Gastrocnemius medialis (tissue), 4 donors: ENCODE results near the gene PFKFB2. TPM values are rescaled to one million over a fixed set of nuclear protein-coding genes. Genes with fewer than 3 reads are reported as not detected.

ENCODE experiments used
- ATAC-seq, 2 donors: fragments of 150-250 bp; one replicate each; pipeline ENCODE4 v1.9.1; 2016
- DNase-seq, 2 donors: peaks; one replicate each; pipeline ENCODE4 v3.0.0-alpha.2; 2019
- H3K27ac ChIP-seq, 4 donors: fragments of 200-600 bp; sonication (generic); 1 replicate in 1 of 4; 2 replicates in 3 of 4; pipeline ENCODE4 v1.5.1; 2016 to 2018; ENCODE audit warnings: mild to moderate bottlenecking in 2 of 4, moderate library complexity in 1 of 4
- H3K27me3 ChIP-seq, 3 donors: fragments of 200-600 bp; sonication (generic) in 2 of 3; 1 replicate in 1 of 3; 2 replicates in 2 of 3; pipeline versions ENCODE4 v1.5.1 to v1.6.0; 2016 to 2019; ENCODE audit warnings: mild to moderate bottlenecking in 1 of 3, moderate library complexity in 1 of 3
- H3K36me3 ChIP-seq, 2 donors: fragments of 200-600 bp; sonication (generic) in 1 of 2; one replicate each; pipeline ENCODE4 v1.5.1; 2017 to 2018
- H3K4me1 ChIP-seq, 2 donors: fragments of 200-600 bp; sonication (generic) in 1 of 2; one replicate each; pipeline ENCODE4 v1.5.1; 2016 to 2017; ENCODE audit warnings: mild to moderate bottlenecking in 2 of 2
- H3K4me3 ChIP-seq, 4 donors: fragments of 200-600 bp; sonication (generic) in 3 of 4; 1 replicate in 1 of 4; 2 replicates in 3 of 4; pipeline ENCODE4 v1.5.1; 2016 to 2019; ENCODE audit warnings: mild to moderate bottlenecking in 2 of 4
- H3K9me3 ChIP-seq, 3 donors: fragments of 200-600 bp; sonication (generic) in 2 of 3; 1 replicate in 1 of 3; 2 replicates in 2 of 3; pipeline ENCODE4 v1.5.1; 2016 to 2019
- CTCF ChIP-seq, 5 experiments: fragments of 450-650 bp in 3 of 5; fragments of 200-600 bp in 2 of 5; sonication (generic) in 2 of 5; IDR thresholded peaks in 4 of 5; conservative IDR thresholded peaks in 1 of 5; 1 replicate in 4 of 5; 2 replicates in 1 of 5; pipeline ENCODE4 v1.5.1; 2016 to 2019; ENCODE audit warnings: antibody characterized with exemption in 5 of 5, mild to moderate bottlenecking in 3 of 5, moderate library complexity in 3 of 5
- POLR2A ChIP-seq, 2 donors: fragments of 450-650 bp; IDR thresholded peaks; one replicate each; pipeline ENCODE4 v1.6.1; 2017; ENCODE audit warnings: antibody characterized with exemption in 2 of 2, mild to moderate bottlenecking in 2 of 2, moderate library complexity in 2 of 2
- in situ Hi-C, 4 donors: fragments of 200-750 bp; cut with MboI; loops; one replicate each; pipeline versions ENCODE4 v1.15.0 to v1.8.0; 2017; ENCODE audit warnings: low sequenced_read_pairs in 4 of 4
- intact Hi-C: fragments of 100-400 bp; cut with DNase I; formaldehyde crosslinking; loops from one replicate; pipeline ENCODE4 v1.15.1; 2023; ENCODE audit warnings: low total_unique reads
- total RNA-seq, 4 donors: library from RNA; depleted of rRNA; stranded (reverse); fragments of >200 nt; gene quantifications; one replicate each; pipeline versions ENCODE4 v1.1.0 to v1.2.3, GENCODE V29; 2016

PFKFB2 gene
- total RNA-seq, 4 donors from 2014 or later = 35.5 to 40.3 (median 37.6) TPM

- ATAC-seq = no peak
- in situ Hi-C loops (loop anchor here in 2 of 4 donors (5.0 to 10.0 kb wide), 2 partner anchors 35 to 328 kb away; no protein-coding TSS in a partner anchor), intact Hi-C loops (loop anchor here (1.0 kb wide), 1 partner anchor 27 kb away; no protein-coding TSS in a partner anchor)
- no peaks in the 10 kb centered on the region for H3K27me3 ChIP-seq
- H3K9me3 ChIP-seq = no peaks in the 10 kb centered on the region
- H3K4me3 ChIP-seq = no peak overlapping the region
- TF ChIP-seq POLR2A (IDR thresholded peaks at IDR 0.05) (no peak), CTCF (IDR thresholded peaks at IDR 0.05 in 4 of 5, conservative IDR thresholded peaks at IDR 0.05 in 1 of 5) (no peak)
- H3K27ac ChIP-seq = peak overlapping the region; percentile 4 to 72 (median 36)
- no peak for DNase-seq
- peaks cover 0 to 18% of the 10 kb centered on the region in 2 donors for H3K36me3 ChIP-seq
- H3K4me1 ChIP-seq = peaks cover 16 to 20% of the 10 kb centered on the region in 2 donors
Observed at GRCh38 chr1:207077012-207077411, 23.9 kb downstream of the PFKFB2 start.

GRCh38 chr1:207077470-207078377 is 24.6 kb downstream of the PFKFB2 start:
- ATAC-seq (peak; percentile 88 to 91), DNase-seq (peak; percentile 46 to 62)
- intact Hi-C loops (loop anchor here (1.0 kb wide), 1 partner anchor 27 kb away; no protein-coding TSS in a partner anchor), in situ Hi-C loops (loop anchor here in 2 of 4 donors (5.0 to 10.0 kb wide), 2 partner anchors 35 to 327 kb away; no protein-coding TSS in a partner anchor)
- Histone ChIP-seq H3K4me3 (no peak overlapping the region), H3K4me1 (peaks cover 16 to 20% of the 10 kb centered on the region in 2 donors), H3K27ac (peak overlapping the region; percentile 4 to 72 (median 36)), H3K9me3 (no peaks in the 10 kb centered on the region), H3K36me3 (peaks cover 0 to 11% of the 10 kb centered on the region in 2 donors), H3K27me3 (no peaks in the 10 kb centered on the region)
- no peak for TF ChIP-seq POLR2A (IDR thresholded peaks at IDR 0.05)
- TF ChIP-seq CTCF (IDR thresholded peaks at IDR 0.05 in 4 of 5, conservative IDR thresholded peaks at IDR 0.05 in 1 of 5) = peak; percentile 78 to 94 (median 85)

- DNase-seq (no peak), ATAC-seq (no peak)
- Histone ChIP-seq H3K27ac (no peak overlapping the region), H3K9me3 (no peaks in the 10 kb centered on the region), H3K4me1 (peaks cover 16 to 20% of the 10 kb centered on the region in 2 donors), H3K27me3 (no peaks in the 10 kb centered on the region), H3K4me3 (no peak overlapping the region), H3K36me3 (peaks cover 0 to 2% of the 10 kb centered on the region in 2 donors)
- intact Hi-C loops = no loop called here
- TF ChIP-seq CTCF (IDR thresholded peaks at IDR 0.05 in 4 of 5, conservative IDR thresholded peaks at IDR 0.05 in 1 of 5) = no peak
- no peak for TF ChIP-seq POLR2A (IDR thresholded peaks at IDR 0.05)
- in situ Hi-C loops = loop anchor here in 2 of 4 donors (5.0 to 10.0 kb wide), 2 partner anchors 36 to 326 kb away; no protein-coding TSS in a partner anchor
Observed at GRCh38 chr1:207078578-207079132, 25.6 kb downstream of the PFKFB2 start.

GRCh38 chr1:207079706-207080241 is 26.7 kb downstream of the PFKFB2 start:
- no peaks in the 10 kb centered on the region for H3K36me3 ChIP-seq
- H3K27me3 ChIP-seq = no peaks in the 10 kb centered on the region
- no peak overlapping the region for H3K4me3 ChIP-seq
- H3K27ac ChIP-seq = peak overlapping the region in 1 of 4 donors; percentile 10
- in situ Hi-C loops = loop anchor here in 3 of 4 donors (5.0 to 10.0 kb wide), 2 partner anchors 37 to 325 kb away; no protein-coding TSS in a partner anchor
- no peak for DNase-seq
- peaks cover 16 to 20% of the 10 kb centered on the region in 2 donors for H3K4me1 ChIP-seq
- intact Hi-C loops = loop anchor here (10.0 kb wide), 1 partner anchor 45 kb away; the partner anchor contains the start of gene C1orf116
- TF ChIP-seq CTCF (IDR thresholded peaks at IDR 0.05 in 4 of 5, conservative IDR thresholded peaks at IDR 0.05 in 1 of 5) (no peak), POLR2A (IDR thresholded peaks at IDR 0.05) (no peak)
- no peaks in the 10 kb centered on the region for H3K9me3 ChIP-seq
- no peak for ATAC-seq
